AG09309 (cell line): ENCODE results near the gene CORO1C.
A peak's percentile ranks its signal among the peaks of the same experiment; 100 is the strongest.
"Not testable (repeated sequence)": the region's sequence is repeated elsewhere in the genome, so short reads cannot be mapped to it uniquely, and the experiment has no call there.

Source experiments
- DNase-seq: peaks from one replicate; pipeline ENCODE4 v3.0.0-alpha.2; 2010; ENCODE audit warnings: low read depth
- H3K4me3 ChIP-seq: 2 replicates; pipeline ENCODE4 v1.5.1; 2011; ENCODE audit warnings: mild to moderate bottlenecking, low read depth, low read length, moderate library complexity; ENCODE audit not compliant: control insufficient read depth
- CTCF ChIP-seq: IDR thresholded peaks from 2 replicates; pipeline ENCODE4 v1.5.1; 2011; ENCODE audit warnings: mild to moderate bottlenecking, low read depth, low read length, inconsistent platforms; ENCODE audit not compliant: insufficient read depth, control insufficient read depth; ENCODE audit errors: missing control alignments

Gene CORO1C

GRCh38 chr12:108633534-108634248, 97.6 kb downstream of the CORO1C start, which contains the start of gene SELPLG:
TSS of gene SELPLG (minus strand) at chr12:108633894. CDS start at chr12:108624307, 9,587 bp downstream.
- no peak for DNase-seq
- TF ChIP-seq CTCF: no peak
- no peak within 1 kb of the TSS for H3K4me3 ChIP-seq

- no peak for TF ChIP-seq CTCF
- no peak overlapping the region for H3K4me3 ChIP-seq
- no peak for DNase-seq
Observed at GRCh38 chr12:108633081-108633533, 98.2 kb downstream of the CORO1C start.

- not testable (repeated sequence) for DNase-seq, H3K4me3 ChIP-seq
Observed at GRCh38 chr12:108631261-108631660, 100.1 kb downstream of the CORO1C start.

GRCh38 chr12:108630481-108631207, 100.7 kb downstream of the CORO1C start:
- no peak overlapping the region for H3K4me3 ChIP-seq
- peak; percentile 78 for DNase-seq
- TF ChIP-seq CTCF: no peak

- DNase-seq: peak; percentile 42
- TF ChIP-seq CTCF: no peak
- H3K4me3 ChIP-seq: no peak overlapping the region
Observed at GRCh38 chr12:108629824-108630476, 101.4 kb downstream of the CORO1C start.

GRCh38 chr12:108629151-108629550, 102.2 kb downstream of the CORO1C start:
- DNase-seq: no peak

More at GRCh38 chr12:108629151-108629550, 102.2 kb downstream of the CORO1C start:
- H3K4me3 ChIP-seq: no peak overlapping the region
- TF ChIP-seq CTCF: no peak
